SKM-1 treated with dmso at 0.1 percent for 144 hours (cell line): ENCODE measurements around the gene LSM14B.

Experiments
- DNase-seq: peaks from one replicate; lab custom pipeline; 2025; ENCODE audit not compliant: unreplicated experiment; lab: John Stamatoyannopoulos, UW

The LSM14B gene

DNA sequence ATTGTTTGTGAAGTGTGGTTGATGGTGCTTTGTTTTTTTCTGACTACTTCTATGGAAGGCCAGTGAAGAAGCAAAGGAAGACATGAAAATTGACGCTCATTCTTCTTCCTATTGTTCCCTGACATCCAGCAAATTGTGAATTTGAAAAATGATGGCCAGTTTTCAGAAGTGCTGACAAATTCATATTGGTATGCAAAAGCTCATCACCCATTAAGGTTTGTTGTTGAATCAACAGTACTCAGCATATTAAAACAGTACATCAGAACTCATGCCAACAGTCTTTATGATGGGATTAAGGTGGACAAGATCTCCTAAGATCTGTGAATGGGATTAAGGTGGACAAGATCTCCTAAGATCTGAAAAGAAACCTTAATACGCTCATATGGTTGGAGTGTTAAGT is 59.5 kb downstream of the LSM14B start:
- no peak for DNase-seq

GRCh38 chr20:62182469-62183425 is 60.5 kb downstream of the LSM14B start, which contains the start of gene MTG2:
TSS of gene MTG2 (plus strand) at chr20:62183028. CDS start at chr20:62193421, 10,393 bp downstream.
- peak; percentile 95 for DNase-seq

DNA sequence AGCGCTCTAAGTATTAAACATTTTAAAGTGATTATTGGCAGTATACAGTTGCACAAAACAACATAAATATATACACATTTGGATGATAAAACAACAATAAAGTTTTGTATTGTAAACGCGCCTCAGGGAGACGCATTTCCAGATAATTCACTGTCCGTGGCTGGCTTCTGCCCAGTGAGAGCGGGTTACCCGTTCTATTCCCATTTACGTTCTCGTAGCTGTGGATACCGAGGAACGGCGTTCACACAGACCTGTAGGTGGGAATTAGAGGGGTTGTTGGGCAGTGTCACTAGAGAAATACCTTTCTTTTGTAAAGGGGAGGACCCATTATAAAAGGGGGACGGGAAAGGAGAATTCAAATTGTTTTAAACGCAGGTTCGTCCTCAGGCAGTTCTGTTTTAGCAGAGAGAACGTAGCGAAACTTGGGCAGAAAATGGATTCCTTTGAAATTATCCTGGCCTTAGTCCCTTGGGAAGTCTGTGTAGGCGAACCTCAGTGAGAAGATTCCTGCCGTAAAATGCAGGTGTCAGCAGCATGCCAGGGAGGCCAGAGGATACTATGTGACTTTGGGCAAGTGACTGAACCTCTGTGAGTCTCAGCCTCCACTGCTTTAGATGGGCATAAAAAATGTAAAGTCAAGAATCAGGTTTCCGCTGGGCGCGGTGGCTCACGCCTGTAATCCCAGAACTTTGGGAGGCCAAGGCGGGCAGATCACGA is 61.3 kb downstream of the LSM14B start:
- no peak for DNase-seq
